GM12878 (cell line): ENCODE data around the gene CDH4. TPM values are rescaled to one million over a fixed set of nuclear protein-coding genes. Genes with fewer than 3 reads are reported as not detected.

Source experiments
- ATAC-seq: fragments of 200-7000 bp; cut with Tn5 transposase; 3 replicates; pipeline ENCODE4 v1.9.1; 2020; ENCODE audit warnings: mild to moderate bottlenecking, moderate library complexity
- BruUV-seq: library from RNA; stranded (reverse); fragments of 400-500 nt; replicated peaks from 2 replicates; lab custom pipeline; 2021; lab: Mats Ljungman, UMichigan
- CTCF ChIA-PET: fragments of 300-600 bp; sonication (Branson Sonifier 250); formaldehyde crosslinking; extraction: SDS; loops from one replicate; lab custom pipeline; 2021; ENCODE audit warnings: inconsistent platforms; lab: Yijun Ruan, JAX
- POLR2A ChIA-PET: fragments of 350-600 bp; formaldehyde crosslinking; extraction: SDS; loops from one replicate; lab custom pipeline; 2021; ENCODE audit warnings: inconsistent platforms; lab: Charles Lee
- RAD21 ChIA-PET: fragments of 300-600 bp; sonication (Branson Sonifier 250); formaldehyde crosslinking; loops from one replicate; lab custom pipeline; 2023; ENCODE audit warnings: antibody characterized with exemption; ENCODE audit not compliant: unreplicated experiment; lab: Charles Lee
- SMC1A ChIA-PET: fragments of 300-600 bp; sonication (Branson Sonifier 250); formaldehyde crosslinking; loops from one replicate; lab custom pipeline; 2023; ENCODE audit not compliant: unreplicated experiment, uncharacterized antibody; lab: Charles Lee
- DNase-seq: peaks from one replicate; pipeline ENCODE4 v3.0.0-alpha.2; 2011; ENCODE audit warnings: low read depth, low spot score
- FAIRE-seq: peaks from 3 replicates; lab custom pipeline; 2011; peaks lifted over from hg19 to GRCh38; lab: Jason Lieb, UNC
- H2AFZ ChIP-seq: 2 replicates; pipeline ENCODE4 v1.6.0; 2011; ENCODE audit warnings: low read depth, low read length, control low read depth; ENCODE audit not compliant: control insufficient read depth
- H3K27ac ChIP-seq: 2 replicates; pipeline ENCODE4 v1.5.1; 2011; ENCODE audit warnings: control low read depth; ENCODE audit not compliant: control insufficient read depth, insufficient read depth
- H3K27me3 ChIP-seq, 2 experiments: replicated peaks in 1 of 2; 2 replicates each; pipeline versions ENCODE4 v1.6.0 to v1.6.1; 2011; ENCODE audit warnings: low read length in 1 of 2; ENCODE audit not compliant: control insufficient read depth in 2 of 2, insufficient read depth in 2 of 2
- H3K36me3 ChIP-seq, 2 experiments: 2 replicates each; pipeline ENCODE4 v1.5.1; 2011; ENCODE audit warnings: low read length in 1 of 2; ENCODE audit not compliant: control insufficient read depth in 2 of 2, insufficient read depth in 2 of 2
- H3K4me1 ChIP-seq: 2 replicates; pipeline ENCODE4 v1.6.1; 2011; ENCODE audit warnings: mild to moderate bottlenecking, low read length, moderate library complexity, mixed read lengths; ENCODE audit not compliant: control insufficient read depth, insufficient read depth
- H3K4me2 ChIP-seq: 2 replicates; pipeline ENCODE4 v1.6.0; 2011; ENCODE audit warnings: control low read depth; ENCODE audit not compliant: control insufficient read depth, insufficient read depth
- H3K4me3 ChIP-seq: fragments of 200-600 bp; sonication (generic); 2 replicates; pipeline ENCODE4 v1.5.1; 2016
- H3K79me2 ChIP-seq: 2 replicates; pipeline ENCODE4 v1.6.0; 2011; ENCODE audit warnings: low read length; ENCODE audit not compliant: control insufficient read depth, insufficient read depth
- H3K9ac ChIP-seq: 2 replicates; pipeline ENCODE4 v1.8.0; 2011; ENCODE audit warnings: low read length, control low read depth, mixed read lengths; ENCODE audit not compliant: control insufficient read depth, insufficient read depth
- H3K9me3 ChIP-seq: replicated peaks from 3 replicates; pipeline ENCODE4 v1.5.1; 2011; ENCODE audit warnings: mild to moderate bottlenecking, low read length; ENCODE audit not compliant: control insufficient read depth, insufficient read depth
- H4K20me1 ChIP-seq: 2 replicates; pipeline ENCODE4 v1.6.0; 2011; ENCODE audit not compliant: control insufficient read depth, insufficient read depth
- EZH2 ChIP-seq: IDR thresholded peaks from 2 replicates; pipeline ENCODE4 v1.6.1; 2012; ENCODE audit warnings: low read depth, mild to moderate bottlenecking, control low read depth, inconsistent platforms, low read length, borderline replicate concordance; ENCODE audit not compliant: control insufficient read depth
- HDGF ChIP-seq: fragments of 450-650 bp; IDR thresholded peaks from 2 replicates; pipeline ENCODE4 v1.6.1; 2016; ENCODE audit warnings: antibody characterized with exemption
- IRF4 ChIP-seq: IDR thresholded peaks from 2 replicates; pipeline ENCODE4 v1.6.1; 2011; ENCODE audit warnings: low read depth, low read length
- MEF2B ChIP-seq: fragments of 450-650 bp; IDR thresholded peaks from 2 replicates; pipeline ENCODE4 v1.6.1; 2018; ENCODE audit warnings: mild to moderate bottlenecking, moderate library complexity; ENCODE audit not compliant: partially characterized antibody, poor library complexity, severe bottlenecking
- NFXL1 ChIP-seq: fragments of 450-650 bp; IDR thresholded peaks from 2 replicates; pipeline ENCODE4 v1.6.1; 2017; ENCODE audit warnings: antibody characterized with exemption, mild to moderate bottlenecking, borderline replicate concordance
- PML ChIP-seq: IDR thresholded peaks from 2 replicates; pipeline ENCODE4 v1.6.1; 2012; ENCODE audit warnings: low read length, inconsistent platforms
- SREBF1 ChIP-seq: IDR thresholded peaks from 2 replicates; pipeline ENCODE4 v1.6.1; 2012; ENCODE audit warnings: mild to moderate bottlenecking, low read length
- ZNF207 ChIP-seq: fragments of 450-650 bp; IDR thresholded peaks from 2 replicates; pipeline ENCODE4 v1.6.1; 2014; ENCODE audit warnings: antibody characterized with exemption, mild to moderate bottlenecking, borderline replicate concordance
- WGBS: methylation state at CpG from one replicate; pipeline ENCODE4 v1.1.6; 2016; ENCODE audit warnings: low lambda C conversion rate; ENCODE audit not compliant: insufficient replicate concordance, insufficient coverage; ENCODE audit errors: missing lambda C conversion rate; 5-methylcytosine and 5-hydroxymethylcytosine counted together
- in situ Hi-C: fragments of 300-500 bp; cut with MboI; formaldehyde crosslinking; loops from 9 replicates; pipeline ENCODE4 v1.14.3; 2018; ENCODE audit warnings: mixed read lengths
- intact Hi-C: fragments of 100-400 bp; cut with micrococcal nuclease; formaldehyde crosslinking; loops from one replicate; pipeline ENCODE4 v1.14.2; 2022; ENCODE audit not compliant: unreplicated experiment
- polyA plus RNA-seq, 11 experiments: library from polyadenylated mRNA; depleted of rRNA in 4 of 11; unstranded in 6 of 11; stranded (reverse) in 5 of 11; fragments of >200 nt; fragmentation: Nextera tagmentation in 4 of 11; fragmentation: Illumina TruSeq in 1 of 11; extraction: Ambion mirVana in 4 of 11; extraction: Trizol in 1 of 11; gene quantifications; 1 replicate in 1 of 11; 2 replicates in 10 of 11; pipeline versions ENCODE4 v1.2.1 to v1.2.3, GENCODE V29; 2011 to 2016; ENCODE audit warnings: inconsistent platforms in 2 of 11, missing spikeins in 2 of 11, low read depth in 1 of 11
- total RNA-seq, 4 experiments: library from RNA; depleted of rRNA in 3 of 4; stranded (reverse); fragments of >200 nt in 3 of 4; fragmentation: Illumina TruSeq in 1 of 4; extraction: Trizol in 1 of 4; gene quantifications; 2 replicates each; pipeline versions ENCODE4 v1.2.1 to v1.2.3, GENCODE V29; 2013 to 2021
- TF ChIP-seq, protein P1 (sequence below): fragments of 450-650 bp; IDR thresholded peaks from 2 replicates; pipeline ENCODE4 v1.6.1; 2017; ENCODE audit warnings: mild to moderate bottlenecking
- TF ChIP-seq, protein P2 (sequence below): fragments of 450-650 bp; IDR thresholded peaks from 2 replicates; pipeline ENCODE4 v1.6.1; 2016; ENCODE audit warnings: mild to moderate bottlenecking

CDH4 gene
- total and polyA plus RNA-seq, 10 of the 15 experiments (the other 5 are each of a cell fraction or from before 2014, with no cell fraction given): not detected

DNA sequence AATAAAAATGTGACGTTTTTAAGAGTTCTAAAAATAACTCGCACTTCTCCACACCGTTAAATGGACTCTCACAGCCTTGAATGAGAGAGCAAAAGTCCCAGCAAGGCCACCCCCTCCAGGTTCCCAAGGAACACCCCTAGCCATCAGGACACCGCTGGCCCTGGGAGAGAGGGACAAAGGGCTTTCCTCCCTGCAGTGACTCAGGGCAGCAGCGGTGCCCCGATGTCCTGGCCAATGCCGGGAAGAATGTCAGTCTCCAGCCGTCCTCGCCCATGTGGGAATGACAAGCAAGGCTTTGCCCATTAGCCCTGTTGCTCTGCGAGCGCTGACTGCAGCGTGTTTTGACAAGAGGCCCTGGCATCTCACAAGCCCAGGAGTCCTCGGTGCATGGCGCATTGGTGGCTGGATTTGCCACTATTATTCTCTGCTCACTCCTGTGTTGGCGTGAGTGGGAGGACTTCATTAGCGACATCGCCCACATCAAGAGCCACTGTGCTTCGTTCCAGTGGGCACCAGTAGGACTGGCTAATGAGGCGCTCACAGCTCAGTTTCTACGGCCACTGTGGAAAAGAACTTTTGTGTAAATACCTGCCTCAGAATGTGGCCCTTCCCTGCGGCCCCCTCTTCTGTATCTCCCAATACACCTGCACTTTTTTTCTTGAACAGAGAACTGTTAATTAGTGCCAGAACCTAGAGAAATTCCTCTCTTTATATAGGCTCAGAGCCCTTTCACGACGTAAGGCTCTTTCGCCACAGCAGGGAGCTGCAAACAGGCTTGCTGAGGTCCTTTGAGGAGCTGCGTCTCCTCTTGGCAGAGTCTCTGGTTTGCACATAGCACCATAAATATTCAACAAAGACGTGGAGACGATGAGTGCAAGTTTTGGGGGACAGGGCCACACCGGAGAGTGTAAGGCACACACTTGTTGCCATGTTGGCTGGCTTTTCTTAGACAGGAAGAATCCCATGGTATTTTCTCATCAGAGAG, 477.0 kb downstream of the CDH4 start:
- in situ Hi-C loops (no loop called here), intact Hi-C loops (no loop called here)
- DNase-seq (no peak), ATAC-seq (no peak), FAIRE-seq (no peak)
- TF ChIP-seq SREBF1: no peak
- TF ChIP-seq, protein P1, sequence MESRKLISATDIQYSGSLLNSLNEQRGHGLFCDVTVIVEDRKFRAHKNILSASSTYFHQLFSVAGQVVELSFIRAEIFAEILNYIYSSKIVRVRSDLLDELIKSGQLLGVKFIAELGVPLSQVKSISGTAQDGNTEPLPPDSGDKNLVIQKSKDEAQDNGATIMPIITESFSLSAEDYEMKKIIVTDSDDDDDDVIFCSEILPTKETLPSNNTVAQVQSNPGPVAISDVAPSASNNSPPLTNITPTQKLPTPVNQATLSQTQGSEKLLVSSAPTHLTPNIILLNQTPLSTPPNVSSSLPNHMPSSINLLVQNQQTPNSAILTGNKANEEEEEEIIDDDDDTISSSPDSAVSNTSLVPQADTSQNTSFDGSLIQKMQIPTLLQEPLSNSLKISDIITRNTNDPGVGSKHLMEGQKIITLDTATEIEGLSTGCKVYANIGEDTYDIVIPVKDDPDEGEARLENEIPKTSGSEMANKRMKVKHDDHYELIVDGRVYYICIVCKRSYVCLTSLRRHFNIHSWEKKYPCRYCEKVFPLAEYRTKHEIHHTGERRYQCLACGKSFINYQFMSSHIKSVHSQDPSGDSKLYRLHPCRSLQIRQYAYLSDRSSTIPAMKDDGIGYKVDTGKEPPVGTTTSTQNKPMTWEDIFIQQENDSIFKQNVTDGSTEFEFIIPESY: no peak
- no peak for TF ChIP-seq PML
- TF ChIP-seq EZH2: no peak
- no peak for TF ChIP-seq IRF4
- no peak for TF ChIP-seq ZNF207
- TF ChIP-seq HDGF: no peak
- TF ChIP-seq, protein P2, sequence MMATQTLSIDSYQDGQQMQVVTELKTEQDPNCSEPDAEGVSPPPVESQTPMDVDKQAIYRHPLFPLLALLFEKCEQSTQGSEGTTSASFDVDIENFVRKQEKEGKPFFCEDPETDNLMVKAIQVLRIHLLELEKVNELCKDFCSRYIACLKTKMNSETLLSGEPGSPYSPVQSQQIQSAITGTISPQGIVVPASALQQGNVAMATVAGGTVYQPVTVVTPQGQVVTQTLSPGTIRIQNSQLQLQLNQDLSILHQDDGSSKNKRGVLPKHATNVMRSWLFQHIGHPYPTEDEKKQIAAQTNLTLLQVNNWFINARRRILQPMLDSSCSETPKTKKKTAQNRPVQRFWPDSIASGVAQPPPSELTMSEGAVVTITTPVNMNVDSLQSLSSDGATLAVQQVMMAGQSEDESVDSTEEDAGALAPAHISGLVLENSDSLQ: no peak
- TF ChIP-seq MEF2B: no peak
- no peak for TF ChIP-seq NFXL1
- ChIA-PET CTCF (no interaction called here), SMC1A (no interaction called here), RAD21 (no interaction called here), POLR2A (no interaction called here)
- Histone ChIP-seq H3K79me2 (no peaks in the 10 kb centered on the region), H4K20me1 (no peaks in the 10 kb centered on the region), H3K4me1 (no peaks in the 10 kb centered on the region), H3K27ac (no peak overlapping the region), H3K4me3 (no peak overlapping the region), H3K9ac (no peak overlapping the region), H2AFZ (no peak overlapping the region), H3K4me2 (no peak overlapping the region), H3K27me3 (no peaks in the 10 kb centered on the region), H3K36me3 (no peaks in the 10 kb centered on the region), H3K9me3 (no peaks in the 10 kb centered on the region; the same call in 2 of the 3 replicates)
- 49% methylated on average over 28 of the region's 28 CpGs for WGBS
- BruUV-seq: no TSS peak
